Measurements from ENCODE around the gene RTN3. TPM values are rescaled to one million over a fixed set of nuclear protein-coding genes. Genes with fewer than 3 reads are reported as not detected.

Gene RTN3
- total RNA-seq, 1 donor from 2014 or later = 88.5 TPM

GRCh38 chr11:63766531-63767235 lies 85.4 kb downstream of the RTN3 start:
- no peak for DNase-seq (ENCODE audit: low spot score)
- Mint-ChIP-seq H3K27me3 (ENCODE audit: low read depth) (no peaks in the 10 kb centered on the region), H3K27ac (ENCODE audit: unreplicated experiment) (peak overlapping the region; percentile 94)

DNA sequence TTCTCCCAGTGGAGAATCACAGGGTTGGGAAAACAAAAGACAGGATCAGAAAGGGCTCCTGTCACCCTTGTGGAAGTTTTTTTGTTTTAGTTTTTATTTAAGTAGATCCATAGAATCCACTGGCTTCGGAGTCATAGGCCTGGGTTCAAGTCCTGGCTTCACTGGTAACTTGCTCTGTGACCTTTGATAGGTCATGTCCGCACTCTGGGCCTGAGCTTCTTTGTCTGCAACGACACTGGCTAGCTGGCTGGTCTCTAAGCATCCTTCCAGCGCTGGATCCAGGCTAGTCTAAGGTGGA lies 85.9 kb downstream of the RTN3 start:
- H3K27ac Mint-ChIP-seq (ENCODE audit: unreplicated experiment) = peak overlapping the region; percentile 94
- DNase-seq (ENCODE audit: low spot score) = no peak
- peak overlapping the region; percentile 96 for H3K4me3 Mint-ChIP-seq (ENCODE audit: unreplicated experiment)
- no peaks in the 10 kb centered on the region for H3K9me3 Mint-ChIP-seq (ENCODE audit: low read depth)
- H3K27me3 Mint-ChIP-seq (ENCODE audit: low read depth) = no peaks in the 10 kb centered on the region
- H3K36me3 Mint-ChIP-seq (ENCODE audit: low read depth) = peaks cover 2% of the 10 kb centered on the region
- H3K4me1 Mint-ChIP-seq (ENCODE audit: low read depth) = peaks cover 30% of the 10 kb centered on the region
- TF ChIP-seq, protein P1, sequence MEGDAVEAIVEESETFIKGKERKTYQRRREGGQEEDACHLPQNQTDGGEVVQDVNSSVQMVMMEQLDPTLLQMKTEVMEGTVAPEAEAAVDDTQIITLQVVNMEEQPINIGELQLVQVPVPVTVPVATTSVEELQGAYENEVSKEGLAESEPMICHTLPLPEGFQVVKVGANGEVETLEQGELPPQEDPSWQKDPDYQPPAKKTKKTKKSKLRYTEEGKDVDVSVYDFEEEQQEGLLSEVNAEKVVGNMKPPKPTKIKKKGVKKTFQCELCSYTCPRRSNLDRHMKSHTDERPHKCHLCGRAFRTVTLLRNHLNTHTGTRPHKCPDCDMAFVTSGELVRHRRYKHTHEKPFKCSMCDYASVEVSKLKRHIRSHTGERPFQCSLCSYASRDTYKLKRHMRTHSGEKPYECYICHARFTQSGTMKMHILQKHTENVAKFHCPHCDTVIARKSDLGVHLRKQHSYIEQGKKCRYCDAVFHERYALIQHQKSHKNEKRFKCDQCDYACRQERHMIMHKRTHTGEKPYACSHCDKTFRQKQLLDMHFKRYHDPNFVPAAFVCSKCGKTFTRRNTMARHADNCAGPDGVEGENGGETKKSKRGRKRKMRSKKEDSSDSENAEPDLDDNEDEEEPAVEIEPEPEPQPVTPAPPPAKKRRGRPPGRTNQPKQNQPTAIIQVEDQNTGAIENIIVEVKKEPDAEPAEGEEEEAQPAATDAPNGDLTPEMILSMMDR (IDR thresholded peaks at IDR 0.05) = no peak

More at GRCh38 chr11:63766531-63767235, 85.4 kb downstream of the RTN3 start:
- peak overlapping the region; percentile 96 for H3K4me3 Mint-ChIP-seq (ENCODE audit: unreplicated experiment)
- TF ChIP-seq, protein P1 (IDR thresholded peaks at IDR 0.05) = no peak
- H3K9me3 Mint-ChIP-seq (ENCODE audit: low read depth) = no peaks in the 10 kb centered on the region
- peaks cover 35% of the 10 kb centered on the region for H3K4me1 Mint-ChIP-seq (ENCODE audit: low read depth)
- peaks cover 5% of the 10 kb centered on the region for H3K36me3 Mint-ChIP-seq (ENCODE audit: low read depth)

DNA sequence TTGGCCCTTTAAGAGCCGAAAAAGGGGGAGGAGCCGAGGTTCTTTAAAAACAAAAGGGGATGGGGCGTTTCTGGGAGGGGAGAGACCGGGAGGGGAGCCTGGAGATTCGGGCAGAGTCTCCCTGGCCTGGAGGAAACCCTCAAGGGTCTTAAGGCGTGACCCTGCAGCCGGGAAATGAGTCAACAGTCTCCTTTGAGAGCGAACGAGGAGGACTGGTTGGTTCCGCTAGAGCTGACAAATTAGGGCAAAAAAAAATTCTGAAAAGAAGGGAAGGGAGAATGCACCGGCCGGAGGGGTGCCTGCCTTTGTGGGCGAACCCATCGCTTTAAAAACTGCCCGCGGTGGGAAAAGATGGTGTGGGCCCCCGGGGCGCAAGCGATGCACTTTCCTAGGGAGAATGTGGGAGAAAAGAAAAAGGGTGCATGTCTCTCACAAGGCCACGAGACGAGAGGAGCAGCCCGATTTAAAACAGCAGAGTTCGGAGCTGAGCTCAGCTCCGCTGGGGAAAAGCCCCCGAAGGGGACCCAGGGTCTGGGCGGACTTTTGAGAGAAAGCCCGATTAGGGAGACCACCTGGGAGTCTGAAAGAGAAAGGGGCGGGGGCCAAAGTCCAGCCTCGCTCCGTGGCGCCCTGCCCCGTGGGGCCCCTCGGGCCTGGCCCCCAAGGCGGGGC lies 86.4 kb downstream of the RTN3 start:
- Mint-ChIP-seq H3K4me3 (ENCODE audit: unreplicated experiment) (peak overlapping the region; percentile 96), H3K4me1 (ENCODE audit: low read depth) (peaks cover 29% of the 10 kb centered on the region), H3K36me3 (ENCODE audit: low read depth) (peaks cover 2% of the 10 kb centered on the region), H3K27ac (ENCODE audit: unreplicated experiment) (peak overlapping the region; percentile 94), H3K27me3 (ENCODE audit: low read depth) (no peaks in the 10 kb centered on the region), H3K9me3 (ENCODE audit: low read depth) (no peaks in the 10 kb centered on the region)
- TF ChIP-seq, protein P1 (IDR thresholded peaks at IDR 0.05) = no peak
- no peak for DNase-seq (ENCODE audit: low spot score)

DNA sequence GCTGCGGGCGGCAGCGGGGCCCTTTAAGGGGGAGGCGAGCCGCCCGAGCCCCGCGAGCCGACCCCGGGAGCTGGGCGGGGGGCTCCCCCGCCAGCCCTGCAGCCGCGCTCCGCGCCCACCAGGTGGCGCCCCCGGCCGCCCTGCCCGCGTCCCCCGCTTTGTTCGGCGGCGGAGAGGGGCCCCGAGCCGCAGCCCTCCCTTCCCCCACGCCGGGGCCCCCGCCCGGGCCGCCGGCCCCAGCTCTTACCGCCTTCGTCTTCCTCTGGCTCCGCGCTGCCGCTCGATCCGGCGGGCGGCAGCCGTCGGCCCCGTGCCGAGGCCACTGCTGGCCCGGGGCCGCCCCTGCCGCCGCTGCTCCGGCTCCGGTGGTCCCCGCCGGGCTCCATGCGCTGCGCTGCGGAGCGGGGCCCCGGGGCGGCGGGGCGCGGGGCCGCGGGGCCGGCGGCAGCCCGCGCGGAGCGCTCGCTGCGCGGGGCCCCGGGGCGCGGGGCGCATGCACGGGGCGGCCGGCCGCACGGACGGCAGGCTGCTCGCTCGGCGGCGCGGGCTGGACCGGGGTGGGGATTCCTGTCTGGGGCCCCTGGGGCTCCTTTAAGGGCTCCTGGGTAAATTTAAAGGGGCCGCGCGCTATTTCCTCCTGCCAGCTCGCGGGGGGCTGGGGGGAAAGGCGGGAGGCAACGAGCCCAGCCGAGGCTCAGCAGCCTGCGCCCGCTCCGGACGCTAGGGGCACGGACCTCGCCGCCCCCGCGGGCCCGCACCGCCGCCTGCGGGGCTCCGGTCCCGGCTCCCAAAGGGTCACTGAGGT lies 87.1 kb downstream of the RTN3 start, which contains the start of gene ZFTA:
Gene ZFTA, minus strand, starts transcription at position 539 of the 805 bp plus-strand sequence. Its CDS starts 153 bp downstream, at position 386.
- TF ChIP-seq, protein P1 (IDR thresholded peaks at IDR 0.05) = peak; percentile 78
- H3K27ac Mint-ChIP-seq (ENCODE audit: unreplicated experiment) = peak within 1 kb of the TSS; percentile 94
- no peaks in the 10 kb centered on the region for H3K9me3 Mint-ChIP-seq (ENCODE audit: low read depth)
- peaks cover 2% of the 10 kb centered on the region for H3K36me3 Mint-ChIP-seq (ENCODE audit: low read depth)
- peaks cover 29% of the 10 kb centered on the region for H3K4me1 Mint-ChIP-seq (ENCODE audit: low read depth)
- H3K27me3 Mint-ChIP-seq (ENCODE audit: low read depth) = no peaks in the 10 kb centered on the region
- H3K4me3 Mint-ChIP-seq (ENCODE audit: unreplicated experiment) = peak within 1 kb of the TSS; percentile 96
- no peak for DNase-seq (ENCODE audit: low spot score)
